Measurements from ENCODE around the gene PEX7. TPM values are rescaled to one million over a fixed set of nuclear protein-coding genes. Genes with fewer than 3 reads are reported as not detected.
"Not testable (repeated sequence)": the region's sequence is repeated elsewhere in the genome, so short reads cannot be mapped to it uniquely, and the experiment has no call there.

PEX7 gene
- total and polyA plus RNA-seq, 2 of the 8 experiments (the other 6 are each of a cell fraction or from before 2014, with no cell fraction given), result 6.4 to 11.0 TPM

DNA sequence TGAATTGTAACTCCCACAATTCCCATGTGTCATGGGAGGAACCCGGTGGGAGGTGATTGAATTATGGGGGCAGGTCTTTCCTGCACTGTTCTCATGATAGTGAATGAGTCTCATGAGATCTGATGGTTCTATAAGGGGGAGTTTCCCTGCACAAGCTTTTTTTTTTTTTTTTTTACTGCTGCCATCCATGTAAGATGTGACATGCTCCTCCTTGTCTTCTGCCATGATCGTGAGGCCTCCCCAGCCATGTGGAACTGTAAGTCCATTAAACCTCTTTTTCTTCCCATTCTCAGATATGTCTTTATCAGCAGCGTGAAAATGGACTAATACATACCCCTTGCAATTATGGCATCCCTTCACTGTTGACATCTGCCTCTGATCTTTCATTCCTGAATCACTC is 82.1 kb downstream of the PEX7 start:
- H3K4me3 ChIP-seq (ENCODE audit: extremely low read depth in 1 of 4, insufficient read depth in 2 of 4, low read depth in 3 of 4, low read length in 4 of 4); H3K9ac ChIP-seq (replicated peaks in 1 of 4; ENCODE audit: extremely low read depth in 1 of 4, low read depth in 3 of 4, low read length in 3 of 4); H4K8ac ChIP-seq (ENCODE audit: extremely low read depth, insufficient read depth, low read length); H4K91ac ChIP-seq (replicated peaks; ENCODE audit: insufficient read length, low read length); H3K23ac ChIP-seq (ENCODE audit: insufficient read length); H2AK5ac ChIP-seq (ENCODE audit: low read depth, low read length); H2AFZ ChIP-seq (ENCODE audit: low read length); H3K4me1 ChIP-seq (replicated peaks in 1 of 4; ENCODE audit: control insufficient read depth in 3 of 4, insufficient read depth in 4 of 4, low read length in 3 of 4); POLR2A ChIA-PET (ENCODE audit: partially characterized antibody); H3K4ac ChIP-seq (replicated peaks; ENCODE audit: insufficient read length, low read depth, low read length); H3K27me3 ChIP-seq (replicated peaks in 1 of 4; ENCODE audit: control insufficient read depth in 3 of 4, extremely low read depth in 1 of 4, insufficient read depth in 3 of 4, low read length in 3 of 4); H4K5ac ChIP-seq (ENCODE audit: insufficient read length, low read depth, low read length); H2BK12ac ChIP-seq (ENCODE audit: low read depth, low read length); H2BK5ac ChIP-seq (ENCODE audit: low read depth, low read length); H3K56ac ChIP-seq (replicated peaks; ENCODE audit: insufficient read length, low read depth, low read length); H2BK120ac ChIP-seq (replicated peaks; ENCODE audit: low read depth, low read length); H3K18ac ChIP-seq (ENCODE audit: extremely low read depth, low read length); H4K20me1 ChIP-seq (replicated peaks in 1 of 2; ENCODE audit: control insufficient read depth in 1 of 2, insufficient read depth in 2 of 2, low read length in 2 of 2); H2BK20ac ChIP-seq (ENCODE audit: low read length); H3K4me2 ChIP-seq (ENCODE audit: insufficient read depth in 1 of 2, low read depth in 2 of 2, low read length in 2 of 2); H3K27ac ChIP-seq (ENCODE audit: low read depth, low read length); H2BK15ac ChIP-seq (ENCODE audit: low read length); H3K9me3 ChIP-seq (ENCODE audit: insufficient read depth in 2 of 2, low read depth in 1 of 2, low read length in 1 of 2); DNase-seq (ENCODE audit: low read depth in 1 of 2, low spot score in 2 of 2); H3K79me1 ChIP-seq (ENCODE audit: low read depth, low read length); FAIRE-seq; H3K79me2 ChIP-seq (ENCODE audit: control insufficient read depth in 1 of 2, insufficient read depth in 2 of 2, low read length in 2 of 2); H3K14ac ChIP-seq (ENCODE audit: insufficient read length); H3K23me2 ChIP-seq (ENCODE audit: low read depth, low read length): not testable (repeated sequence)
- H3K36me3 ChIP-seq (ENCODE audit: control insufficient read depth in 2 of 4, insufficient read depth in 4 of 4, low read length in 3 of 4), result peaks cover 0 to 13% (median 7%) of the 10 kb centered on the region in 4 experiments; a peak in 2 of 8 replicates
- CTCF ChIA-PET (ENCODE audit: partially characterized antibody), result interaction anchor here (1.3 kb wide), 1 partner anchor 260 kb away, joined by 5 read pairs; no protein-coding TSS in a partner anchor
- WGBS, 2 experiments (ENCODE audit: extremely low coverage in 1 of 2, insufficient coverage in 1 of 2, insufficient read length in 1 of 2, insufficient replicate concordance in 2 of 2, low coverage in 1 of 2, low lambda C conversion rate in 2 of 2, missing lambda C conversion rate in 1 of 2), result 92% methylated on average over 3 of the region's 3 CpGs; no CpG with 5 or more reads in 1 of the 2 experiments

All from H1 (cell line).